Measurements from ENCODE around the gene PROK2. TPM values are rescaled to one million over a fixed set of nuclear protein-coding genes. Genes with fewer than 3 reads are reported as not detected.

PROK2 gene
- total and polyA plus RNA-seq, 8 donors: 0.58 to 5.7 (median 1.1) TPM; not detected in 5

DNA sequence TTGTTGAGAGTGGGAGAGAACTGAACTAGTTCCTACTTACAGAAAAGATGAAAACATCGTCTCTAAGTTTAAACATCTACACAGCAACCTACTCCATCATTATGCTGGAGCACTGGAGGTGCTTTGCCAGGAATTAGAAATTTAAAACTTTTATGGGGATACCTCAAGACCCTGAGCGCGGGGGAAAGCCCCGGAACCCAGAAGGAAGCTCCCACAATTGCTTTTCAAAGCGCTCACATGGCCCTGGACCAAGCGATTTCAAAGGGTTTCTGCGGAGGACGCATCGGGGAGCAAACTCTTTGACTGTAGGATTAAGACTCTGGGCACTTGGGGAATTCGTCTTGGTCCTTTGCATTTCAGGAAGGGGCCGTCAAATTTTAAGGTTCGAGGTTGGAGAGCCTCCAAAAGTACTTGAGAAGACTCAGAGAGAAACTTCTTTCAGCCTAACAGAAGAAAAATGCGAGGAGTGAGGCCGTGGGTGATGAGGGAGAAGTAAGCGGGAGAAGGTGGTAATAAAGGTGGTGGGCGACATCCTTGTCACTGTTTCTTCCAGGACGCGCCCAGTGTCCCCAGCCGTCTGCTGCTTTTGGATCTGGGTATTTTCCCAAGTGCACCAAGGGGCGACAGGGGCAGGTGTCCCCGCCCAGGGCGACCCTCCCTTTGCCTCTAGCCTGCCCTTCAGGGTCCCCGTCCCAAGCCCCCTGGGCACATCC is 591 bp downstream of the PROK2 start:
- intact Hi-C loops (cut with DNase I; ENCODE audit: low total_unique reads): no loop called here
- no peaks in the 10 kb centered on the region for H3K36me3 ChIP-seq
- H3K27me3 ChIP-seq: peaks cover 11 to 83% (median 50%) of the 10 kb centered on the region in 3 donors
- peaks cover 13 to 26% (median 16%) of the 10 kb centered on the region in 4 donors for H3K4me1 ChIP-seq
- H3K4me3 ChIP-seq: peak overlapping the region; percentile 31 to 55 (median 41)
- H3K27ac ChIP-seq: peak overlapping the region in 1 of 5 donors; percentile 67
- DNase-seq: peak in 1 of 2 donors; percentile 15
- TF ChIP-seq CTCF (IDR thresholded peaks at IDR 0.05) (no peak), POLR2AphosphoS5 (IDR thresholded peaks at IDR 0.05) (no peak)
- 3 to 8% (median 5%) methylated on average over 19 to 23 of the region's 23 CpGs for WGBS, 5 donors
- no peaks in the 10 kb centered on the region for H3K9me3 ChIP-seq

GRCh38 chr3:71783152-71783551 is 1.8 kb downstream of the PROK2 start:
- H3K36me3 ChIP-seq: no peaks in the 10 kb centered on the region
- no peak overlapping the region for H3K27ac ChIP-seq
- H3K4me3 ChIP-seq: no peak overlapping the region
- TF ChIP-seq POLR2A (IDR thresholded peaks at IDR 0.05) (no peak), POLR2AphosphoS5 (IDR thresholded peaks at IDR 0.05) (no peak), CTCF (IDR thresholded peaks at IDR 0.05) (no peak), EP300 (IDR thresholded peaks at IDR 0.05) (no peak)
- peaks cover 11 to 85% (median 50%) of the 10 kb centered on the region in 3 donors for H3K27me3 ChIP-seq
- H3K9me3 ChIP-seq: no peaks in the 10 kb centered on the region
- 24 to 53% (median 43%) methylated on average over 1 of the region's 1 CpG for WGBS, 5 donors
- DNase-seq: no peak
- intact Hi-C loops (cut with DNase I; ENCODE audit: low total_unique reads): no loop called here
- peaks cover 13 to 26% (median 16%) of the 10 kb centered on the region in 4 donors for H3K4me1 ChIP-seq

- Histone ChIP-seq H3K4me1 (peaks cover 10 to 15% (median 13%) of the 10 kb centered on the region in 4 donors), H3K36me3 (no peaks in the 10 kb centered on the region), H3K27me3 (peaks cover 11 to 88% (median 41%) of the 10 kb centered on the region in 3 donors), H3K27ac (no peak overlapping the region), H3K4me3 (no peak overlapping the region), H3K9me3 (no peaks in the 10 kb centered on the region)
- DNase-seq: no peak
- intact Hi-C loops (cut with DNase I; ENCODE audit: low total_unique reads): no loop called here
- TF ChIP-seq CTCF (IDR thresholded peaks at IDR 0.05) (no peak), EP300 (IDR thresholded peaks at IDR 0.05) (no peak), POLR2A (IDR thresholded peaks at IDR 0.05) (no peak), POLR2AphosphoS5 (IDR thresholded peaks at IDR 0.05) (no peak)
- 63 to 84% (median 73%) methylated on average over 4 of the region's 4 CpGs for WGBS, 5 donors
Observed at GRCh38 chr3:71780430-71780829, 4.5 kb downstream of the PROK2 start.

DNA sequence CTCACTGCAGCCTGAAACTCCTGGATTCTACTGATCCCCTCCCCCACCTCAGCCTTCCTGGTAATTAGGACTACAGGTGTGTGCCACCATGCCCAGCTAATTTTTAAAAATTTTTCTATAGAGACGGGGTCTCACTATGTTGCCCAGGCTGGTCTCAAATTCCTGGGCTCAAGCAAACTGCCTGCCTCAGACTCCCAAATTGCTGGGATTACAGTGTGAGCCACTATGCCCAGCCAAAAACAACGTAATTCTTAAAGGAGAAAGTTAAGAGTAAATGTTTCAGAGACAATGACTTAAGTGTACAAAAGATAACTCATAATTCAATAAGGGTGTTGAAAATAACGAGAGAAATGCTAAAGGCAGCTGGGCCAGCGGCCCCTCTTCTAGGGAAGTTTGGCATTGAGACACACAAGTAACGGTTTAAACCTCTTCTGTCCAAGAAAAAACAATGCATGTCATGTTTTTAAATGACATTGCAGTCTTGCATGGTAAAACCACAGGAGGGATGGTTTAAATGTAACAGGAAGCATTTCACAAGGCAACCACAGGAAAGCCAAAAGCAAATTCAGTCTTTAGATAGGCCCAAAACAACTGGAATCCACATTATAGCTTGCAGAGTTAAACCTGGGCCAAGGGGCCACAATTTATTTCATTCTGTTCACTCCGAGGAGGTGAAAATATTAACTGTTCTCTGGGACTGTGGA is 5.1 kb downstream of the PROK2 start:
- Histone ChIP-seq H3K4me3 (no peak overlapping the region), H3K27me3 (peaks cover 11 to 88% (median 36%) of the 10 kb centered on the region in 3 donors), H3K9me3 (no peaks in the 10 kb centered on the region), H3K27ac (peak overlapping the region in 1 of 5 donors; percentile 40), H3K4me1 (peaks cover 4 to 10% (median 8%) of the 10 kb centered on the region in 4 donors), H3K36me3 (no peaks in the 10 kb centered on the region)
- no peak for DNase-seq
- 57 to 74% (median 61%) methylated on average over 6 of the region's 6 CpGs for WGBS, 5 donors
- intact Hi-C loops (cut with DNase I; ENCODE audit: low total_unique reads): no loop called here
- TF ChIP-seq POLR2AphosphoS5 (IDR thresholded peaks at IDR 0.05) (no peak), CTCF (IDR thresholded peaks at IDR 0.05) (no peak), POLR2A (IDR thresholded peaks at IDR 0.05) (no peak), EP300 (IDR thresholded peaks at IDR 0.05) (no peak)

Data from stomach (tissue), 9 donors.